Stimulated activated effector memory CD8-positive, alpha-beta T cell treated with anti-CD3 and anti-CD28 coated beads, Interleukin-12 subunit alpha, Interleukin-12 subunit beta, amount 100 ng/mL, for 72 hours (primary cell): Measurements from ENCODE around the gene TMEM238L.

Source experiments
- ATAC-seq: fragments of 150-1000 bp; cut with Tn5 transposase; 2 replicates; pipeline ENCODE4 v1.10.0; 2021
- DNase-seq, 2 donors: peaks; one replicate each; pipeline ENCODE4 v3.0.0; 2021 to 2022; ENCODE audit warnings: low spot score in 2 of 2
- H3K27ac Mint-ChIP-seq: one replicate; pipeline ENCODE4 v1.8.0; 2022; ENCODE audit warnings: mild to moderate bottlenecking, mixed read lengths
- H3K36me3 Mint-ChIP-seq: one replicate; pipeline ENCODE4 v1.8.0; 2022; ENCODE audit warnings: mild to moderate bottlenecking, mixed read lengths
- H3K4me1 Mint-ChIP-seq: one replicate; pipeline ENCODE4 v1.8.0; 2022; ENCODE audit warnings: mixed read lengths
- H3K4me3 Mint-ChIP-seq: one replicate; pipeline ENCODE4 v1.8.0; 2022; ENCODE audit warnings: mild to moderate bottlenecking, mixed read lengths
- H3K9me3 Mint-ChIP-seq: one replicate; pipeline ENCODE4 v1.8.0; 2022; ENCODE audit warnings: mixed read lengths

Gene TMEM238L

GRCh38 chr17:10793256-10793655 is 10.6 kb downstream of the TMEM238L start:
- H3K4me1 Mint-ChIP-seq = no peaks in the 10 kb centered on the region
- ATAC-seq = no peak
- H3K4me3 Mint-ChIP-seq = no peak overlapping the region
- no peak for DNase-seq
- no peaks in the 10 kb centered on the region for H3K36me3 Mint-ChIP-seq
- H3K9me3 Mint-ChIP-seq = no peaks in the 10 kb centered on the region
- no peak overlapping the region for H3K27ac Mint-ChIP-seq

GRCh38 chr17:10792151-10792550 is 11.7 kb downstream of the TMEM238L start:
- H3K36me3 Mint-ChIP-seq = no peaks in the 10 kb centered on the region

GRCh38 chr17:10790491-10791401 is 13.2 kb downstream of the TMEM238L start:
- DNase-seq = no peak
- Mint-ChIP-seq H3K4me1 (no peaks in the 10 kb centered on the region), H3K9me3 (no peaks in the 10 kb centered on the region), H3K36me3 (no peaks in the 10 kb centered on the region), H3K4me3 (no peak overlapping the region), H3K27ac (no peak overlapping the region)
- ATAC-seq = no peak

More at GRCh38 chr17:10792151-10792550, 11.7 kb downstream of the TMEM238L start:
- DNase-seq = no peak
- Mint-ChIP-seq H3K9me3 (no peaks in the 10 kb centered on the region), H3K4me3 (no peak overlapping the region), H3K27ac (no peak overlapping the region), H3K4me1 (no peaks in the 10 kb centered on the region)
- ATAC-seq = peak; percentile 60

- Mint-ChIP-seq H3K27ac (no peak overlapping the region), H3K9me3 (no peaks in the 10 kb centered on the region), H3K4me3 (no peak overlapping the region)
Measured at GRCh38 chr17:10789694-10790271, 14.1 kb downstream of the TMEM238L start.

GRCh38 chr17:10787306-10788045 is 16.4 kb downstream of the TMEM238L start:
- Mint-ChIP-seq H3K36me3 (no peaks in the 10 kb centered on the region), H3K4me3 (no peak overlapping the region), H3K9me3 (peaks cover 6% of the 10 kb centered on the region), H3K27ac (no peak overlapping the region), H3K4me1 (no peaks in the 10 kb centered on the region)
- ATAC-seq = no peak
- DNase-seq = no peak

More at GRCh38 chr17:10789694-10790271, 14.1 kb downstream of the TMEM238L start:
- H3K36me3 Mint-ChIP-seq = no peaks in the 10 kb centered on the region
- no peak for ATAC-seq
- no peaks in the 10 kb centered on the region for H3K4me1 Mint-ChIP-seq
- DNase-seq = no peak

- Mint-ChIP-seq H3K27ac (no peak overlapping the region), H3K9me3 (peaks cover 9% of the 10 kb centered on the region), H3K4me1 (no peaks in the 10 kb centered on the region), H3K36me3 (no peaks in the 10 kb centered on the region), H3K4me3 (no peak overlapping the region)
- no peak for ATAC-seq
- no peak for DNase-seq
Measured at GRCh38 chr17:10785295-10785694, 18.6 kb downstream of the TMEM238L start.

- Mint-ChIP-seq H3K4me1 (no peaks in the 10 kb centered on the region), H3K4me3 (no peak overlapping the region), H3K9me3 (peaks cover 9% of the 10 kb centered on the region), H3K36me3 (no peaks in the 10 kb centered on the region), H3K27ac (no peak overlapping the region)
- ATAC-seq (no peak), DNase-seq (no peak)
Measured at GRCh38 chr17:10779609-10780008, 24.3 kb downstream of the TMEM238L start.

GRCh38 chr17:10777890-10778289 is 26.0 kb downstream of the TMEM238L start:
- H3K4me3 Mint-ChIP-seq = no peak overlapping the region
- DNase-seq (no peak), ATAC-seq (no peak)
- H3K27ac Mint-ChIP-seq = no peak overlapping the region
- H3K9me3 Mint-ChIP-seq = peaks cover 5% of the 10 kb centered on the region
- H3K36me3 Mint-ChIP-seq = no peaks in the 10 kb centered on the region
- H3K4me1 Mint-ChIP-seq = no peaks in the 10 kb centered on the region

- Mint-ChIP-seq H3K27ac (no peak overlapping the region), H3K4me3 (no peak overlapping the region), H3K36me3 (no peaks in the 10 kb centered on the region), H3K9me3 (peaks cover 3% of the 10 kb centered on the region), H3K4me1 (no peaks in the 10 kb centered on the region)
- ATAC-seq (no peak), DNase-seq (no peak)
Measured at GRCh38 chr17:10777131-10777807, 26.6 kb downstream of the TMEM238L start.

- no peaks in the 10 kb centered on the region for H3K4me1 Mint-ChIP-seq
- peaks cover 4% of the 10 kb centered on the region for H3K9me3 Mint-ChIP-seq
- no peak overlapping the region for H3K27ac Mint-ChIP-seq
- no peak overlapping the region for H3K4me3 Mint-ChIP-seq
- no peak for ATAC-seq
- DNase-seq = no peak
- H3K36me3 Mint-ChIP-seq = no peaks in the 10 kb centered on the region
Measured at GRCh38 chr17:10776381-10776780, 27.5 kb downstream of the TMEM238L start.

- no peak for DNase-seq
- no peak overlapping the region for H3K27ac Mint-ChIP-seq
- no peaks in the 10 kb centered on the region for H3K4me1 Mint-ChIP-seq
- H3K36me3 Mint-ChIP-seq = no peaks in the 10 kb centered on the region
- peaks cover 5% of the 10 kb centered on the region for H3K9me3 Mint-ChIP-seq
- ATAC-seq = no peak
- no peak overlapping the region for H3K4me3 Mint-ChIP-seq
Measured at GRCh38 chr17:10775740-10776356, 28.1 kb downstream of the TMEM238L start.

GRCh38 chr17:10775058-10775457 is 28.8 kb downstream of the TMEM238L start:
- H3K27ac Mint-ChIP-seq = no peak overlapping the region
- DNase-seq = no peak
- no peak for ATAC-seq
- no peaks in the 10 kb centered on the region for H3K4me1 Mint-ChIP-seq
- no peaks in the 10 kb centered on the region for H3K36me3 Mint-ChIP-seq
- H3K4me3 Mint-ChIP-seq = no peak overlapping the region
- peaks cover 5% of the 10 kb centered on the region for H3K9me3 Mint-ChIP-seq

GRCh38 chr17:10773391-10773790 is 30.5 kb downstream of the TMEM238L start:
- DNase-seq (no peak), ATAC-seq (no peak)
- Mint-ChIP-seq H3K4me1 (no peaks in the 10 kb centered on the region), H3K27ac (no peak overlapping the region), H3K36me3 (no peaks in the 10 kb centered on the region), H3K4me3 (no peak overlapping the region), H3K9me3 (peaks cover 5% of the 10 kb centered on the region)

- Mint-ChIP-seq H3K9me3 (peaks cover 5% of the 10 kb centered on the region), H3K36me3 (no peaks in the 10 kb centered on the region), H3K4me3 (no peak overlapping the region), H3K27ac (no peak overlapping the region), H3K4me1 (no peaks in the 10 kb centered on the region)
- peak; percentile 18 to 76 for DNase-seq
- no peak for ATAC-seq
Measured at GRCh38 chr17:10772425-10773380, 31.2 kb downstream of the TMEM238L start.
